ENCODE data around the gene CRELD1. TPM values are rescaled to one million over a fixed set of nuclear protein-coding genes. Genes with fewer than 3 reads are reported as not detected.
"Not testable (repeated sequence)": the region's sequence is repeated elsewhere in the genome, so short reads cannot be mapped to it uniquely, and the experiment has no call there.

CRELD1 gene
- total RNA-seq = 22.0 and 33.5 TPM in 2 replicates

GRCh38 chr3:9933561-9934234 lies at the start of gene CRELD1:
Gene CRELD1, plus strand, starts transcription at chr3:9933834. Its CDS starts 605 bp downstream, at chr3:9934439.
- DNase-seq (ENCODE audit: low read depth in 2 of 2) = peak; percentile 91 to 97

GRCh38 chr3:9884555-9885165 lies 49.0 kb upstream of the CRELD1 start:
- DNase-seq (ENCODE audit: low read depth in 2 of 2) = peak in 1 of 2 donors; percentile 25

- no peak for DNase-seq (ENCODE audit: low read depth in 2 of 2)
These were observed 47.3 kb upstream of the CRELD1 start for GRCh38 chr3:9886328-9886727.

GRCh38 chr3:9887480-9887879 lies 46.2 kb upstream of the CRELD1 start:
- no peak for DNase-seq (ENCODE audit: low read depth in 2 of 2)

- no peak for DNase-seq (ENCODE audit: low read depth in 2 of 2)
These were observed 45.1 kb upstream of the CRELD1 start for GRCh38 chr3:9888540-9888939.

GRCh38 chr3:9889405-9889804 lies 44.2 kb upstream of the CRELD1 start:
- no peak for DNase-seq (ENCODE audit: low read depth in 2 of 2)

GRCh38 chr3:9890249-9891071 lies 43.2 kb upstream of the CRELD1 start, which contains the start of gene JAGN1:
Gene JAGN1, plus strand, starts transcription at chr3:9890610. Its CDS starts 113 bp downstream, at chr3:9890723.
- peak; percentile 68 to 92 for DNase-seq (ENCODE audit: low read depth in 2 of 2)

GRCh38 chr3:9891072-9891622 lies 42.5 kb upstream of the CRELD1 start:
- DNase-seq (ENCODE audit: low read depth in 2 of 2) = no peak

GRCh38 chr3:9893739-9894138 lies 39.9 kb upstream of the CRELD1 start:
- DNase-seq (ENCODE audit: low read depth in 2 of 2) = no peak

GRCh38 chr3:9895715-9896114 lies 37.9 kb upstream of the CRELD1 start:
- DNase-seq (ENCODE audit: low read depth in 2 of 2) = not testable (repeated sequence)

GRCh38 chr3:9896755-9897407 lies 36.8 kb upstream of the CRELD1 start:
- not testable (repeated sequence) for DNase-seq (ENCODE audit: low read depth in 2 of 2)

- DNase-seq (ENCODE audit: low read depth in 2 of 2) = peak in 1 of 2 donors; percentile 78
These were observed 35.9 kb upstream of the CRELD1 start for GRCh38 chr3:9897408-9898372.

- DNase-seq (ENCODE audit: low read depth in 2 of 2) = no peak
These were observed 35.0 kb upstream of the CRELD1 start for GRCh38 chr3:9898467-9899241.

GRCh38 chr3:9899289-9899791 lies 34.3 kb upstream of the CRELD1 start:
- no peak for DNase-seq (ENCODE audit: low read depth in 2 of 2)

GRCh38 chr3:9900965-9901415 lies 32.6 kb upstream of the CRELD1 start:
- not testable (repeated sequence) for DNase-seq (ENCODE audit: low read depth in 2 of 2)

- peak in 1 of 2 donors; percentile 74 for DNase-seq (ENCODE audit: low read depth in 2 of 2)
These were observed 31.7 kb upstream of the CRELD1 start for GRCh38 chr3:9901967-9902366.

- DNase-seq (ENCODE audit: low read depth in 2 of 2) = no peak
These were observed 31.0 kb upstream of the CRELD1 start, which contains the start of gene IL17RE for GRCh38 chr3:9902372-9903237. Gene IL17RE, plus strand, starts transcription at chr3:9902848. Its CDS starts 85 bp downstream, at chr3:9902933.

GRCh38 chr3:9903238-9903624 lies 30.4 kb upstream of the CRELD1 start:
- peak in 1 of 2 donors; percentile 39 for DNase-seq (ENCODE audit: low read depth in 2 of 2)
